OCI-LY3 (cell line): ENCODE results near the gene CELF4.

Source experiments
- H2AFZ ChIP-seq: fragments of 200-600, 300-600 bp; shearing (Covaris generic); 2 replicates; pipeline ENCODE4 v1.6.0; 2014; ENCODE audit warnings: antibody characterized with exemption, low read depth, low read length
- H3K27ac ChIP-seq: fragments of 200-600, 300-600 bp; sonication (generic); 2 replicates; pipeline ENCODE4 v1.5.1; 2014; ENCODE audit warnings: mild to moderate bottlenecking, low read length, moderate library complexity, mixed read lengths
- H3K27me3 ChIP-seq: fragments of 200-600, 300-600 bp; sonication (generic); 2 replicates; pipeline ENCODE4 v1.6.1; 2014; ENCODE audit warnings: low read depth, low read length, mixed read lengths
- H3K36me3 ChIP-seq: fragments of 200-600, 300-600 bp; sonication (generic); replicated peaks from 2 replicates; pipeline ENCODE3; 2014; ENCODE audit warnings: low read depth, low read length, mixed read lengths
- H3K4me1 ChIP-seq: fragments of 300-600, 200-600 bp; sonication (generic); 2 replicates; pipeline ENCODE4 v1.6.1; 2014; ENCODE audit warnings: low read length, mixed read lengths
- H3K4me2 ChIP-seq: fragments of 200-600, 300-600 bp; sonication (generic); 2 replicates; pipeline ENCODE4 v1.6.1; 2014; ENCODE audit warnings: low read length, mixed read lengths
- H3K4me3 ChIP-seq: fragments of 300-600, 200-600 bp; sonication (generic); 2 replicates; pipeline ENCODE4 v1.5.1; 2014; ENCODE audit warnings: antibody characterized with exemption, mild to moderate bottlenecking, low read length, moderate library complexity
- H3K79me2 ChIP-seq: fragments of 300-600, 200-600 bp; shearing (Covaris generic); 2 replicates; pipeline ENCODE4 v1.6.1; 2014; ENCODE audit warnings: mild to moderate bottlenecking, low read length, mixed read lengths
- H3K9ac ChIP-seq: fragments of 300-600, 200-600 bp; shearing (Covaris generic); 2 replicates; pipeline ENCODE4 v1.6.0; 2014; ENCODE audit warnings: mild to moderate bottlenecking, low read length, moderate library complexity
- H3K9me3 ChIP-seq: fragments of 200-600, 300-600 bp; shearing (Covaris generic); 2 replicates; pipeline ENCODE4 v1.6.1; 2014; ENCODE audit warnings: low read length, mixed read lengths; ENCODE audit not compliant: insufficient read depth
- H4K20me1 ChIP-seq: fragments of 200-600, 300-600 bp; sonication (generic); 2 replicates; pipeline ENCODE4 v1.6.1; 2016; ENCODE audit warnings: low read length, mixed read lengths; ENCODE audit not compliant: insufficient read depth
- EZH2phosphoT487 ChIP-seq: fragments of 200-600 bp; shearing (Covaris generic); IDR thresholded peaks from 2 replicates; pipeline ENCODE4 v1.6.1; 2018; ENCODE audit warnings: antibody characterized with exemption, mixed run types, low read depth
- TF ChIP-seq, protein P1 (sequence below): fragments of 200-600, 300-600 bp; sonication (generic); IDR thresholded peaks from 2 replicates; pipeline ENCODE4 v1.5.1; 2014; ENCODE audit warnings: antibody characterized with exemption, low read length, low read depth

Gene CELF4

DNA sequence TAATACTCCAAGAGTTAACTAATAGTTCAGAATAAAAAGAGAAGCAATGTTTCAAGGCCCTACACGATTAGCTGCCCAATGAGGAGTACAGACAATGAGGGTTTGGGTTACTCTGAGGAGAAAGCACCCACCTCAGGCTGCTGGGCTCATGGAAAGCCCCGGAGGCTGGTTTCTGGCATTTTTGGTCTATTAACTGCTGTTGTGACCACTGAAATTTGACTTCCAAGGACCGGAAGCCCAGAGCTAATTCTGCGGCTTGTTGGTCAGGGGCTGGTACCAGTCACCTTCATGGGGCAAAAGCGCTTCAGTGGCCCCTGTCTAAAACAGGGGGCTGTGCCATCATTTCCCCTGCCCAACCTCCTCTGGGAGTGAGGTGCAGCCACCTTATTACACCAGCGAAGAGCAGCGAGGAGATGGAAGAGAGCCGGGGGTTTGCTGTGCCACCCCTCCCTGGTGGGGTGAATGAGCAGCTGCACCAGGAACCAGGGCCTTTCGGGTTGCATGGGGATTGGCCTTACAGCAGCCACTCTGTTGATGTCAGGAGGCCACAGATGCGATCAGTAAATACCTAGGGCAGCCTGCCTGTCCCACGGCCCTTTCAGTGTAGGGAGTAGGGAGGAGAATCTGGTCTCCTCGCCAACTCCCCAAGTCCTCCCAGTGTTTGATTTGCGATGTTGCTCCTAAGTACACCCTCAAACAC lies 131.3 kb downstream of the CELF4 start:
- TF ChIP-seq EZH2phosphoT487: no peak
- TF ChIP-seq, protein P1, sequence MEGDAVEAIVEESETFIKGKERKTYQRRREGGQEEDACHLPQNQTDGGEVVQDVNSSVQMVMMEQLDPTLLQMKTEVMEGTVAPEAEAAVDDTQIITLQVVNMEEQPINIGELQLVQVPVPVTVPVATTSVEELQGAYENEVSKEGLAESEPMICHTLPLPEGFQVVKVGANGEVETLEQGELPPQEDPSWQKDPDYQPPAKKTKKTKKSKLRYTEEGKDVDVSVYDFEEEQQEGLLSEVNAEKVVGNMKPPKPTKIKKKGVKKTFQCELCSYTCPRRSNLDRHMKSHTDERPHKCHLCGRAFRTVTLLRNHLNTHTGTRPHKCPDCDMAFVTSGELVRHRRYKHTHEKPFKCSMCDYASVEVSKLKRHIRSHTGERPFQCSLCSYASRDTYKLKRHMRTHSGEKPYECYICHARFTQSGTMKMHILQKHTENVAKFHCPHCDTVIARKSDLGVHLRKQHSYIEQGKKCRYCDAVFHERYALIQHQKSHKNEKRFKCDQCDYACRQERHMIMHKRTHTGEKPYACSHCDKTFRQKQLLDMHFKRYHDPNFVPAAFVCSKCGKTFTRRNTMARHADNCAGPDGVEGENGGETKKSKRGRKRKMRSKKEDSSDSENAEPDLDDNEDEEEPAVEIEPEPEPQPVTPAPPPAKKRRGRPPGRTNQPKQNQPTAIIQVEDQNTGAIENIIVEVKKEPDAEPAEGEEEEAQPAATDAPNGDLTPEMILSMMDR: no peak
- Histone ChIP-seq H4K20me1 (no peaks in the 10 kb centered on the region), H3K4me3 (no peak overlapping the region), H3K4me2 (no peak overlapping the region), H3K27ac (no peak overlapping the region), H3K4me1 (peaks cover 10% of the 10 kb centered on the region; the same call in 1 of the 2 replicates), H3K27me3 (no peaks in the 10 kb centered on the region), H3K9me3 (no peaks in the 10 kb centered on the region), H3K79me2 (no peaks in the 10 kb centered on the region), H2AFZ (no peak overlapping the region), H3K9ac (no peak overlapping the region), H3K36me3 (no peaks in the 10 kb centered on the region)

DNA sequence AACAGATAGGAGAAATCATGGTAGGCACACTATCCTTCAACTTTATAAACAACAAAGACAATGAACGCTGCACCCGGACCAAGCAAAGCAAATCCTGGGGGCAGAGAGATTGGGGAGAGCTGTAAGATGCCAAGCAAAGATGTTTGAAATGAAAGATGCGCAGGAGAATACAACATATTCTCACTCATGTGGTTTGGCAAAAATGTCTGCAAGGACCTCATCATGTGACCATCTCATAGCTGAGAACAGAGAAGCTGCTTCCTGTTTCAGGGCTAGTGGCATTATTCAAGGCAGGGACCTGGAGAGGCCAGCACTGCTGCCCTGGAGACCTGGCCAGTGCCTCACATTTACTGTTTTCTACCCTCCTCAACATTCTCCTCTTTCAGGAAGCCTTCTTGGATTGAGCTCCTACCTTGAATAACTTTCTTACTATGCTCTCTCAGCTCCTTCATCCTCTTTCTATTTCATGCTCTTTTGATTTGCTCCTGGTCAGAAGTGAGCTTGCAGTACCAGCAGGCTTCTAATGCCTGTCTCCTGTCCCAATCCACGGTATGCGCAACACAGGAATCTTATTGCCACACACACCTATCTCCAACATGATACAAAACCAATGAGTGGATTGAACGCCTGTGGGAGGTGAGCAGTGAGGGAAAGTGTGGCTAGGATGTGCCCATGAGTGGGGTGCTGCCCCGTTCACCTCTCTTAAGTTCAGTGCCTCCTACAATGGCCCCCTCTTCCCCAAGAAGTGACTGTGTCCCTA lies 133.0 kb downstream of the CELF4 start:
- Histone ChIP-seq H3K36me3 (no peaks in the 10 kb centered on the region), H3K4me2 (no peak overlapping the region), H2AFZ (peak overlapping the region; percentile 31; the same call in 1 of the 2 replicates), H3K4me3 (no peak overlapping the region), H3K4me1 (peaks cover 19% of the 10 kb centered on the region), H3K9me3 (no peaks in the 10 kb centered on the region), H3K27me3 (no peaks in the 10 kb centered on the region), H3K27ac (no peak overlapping the region), H4K20me1 (no peaks in the 10 kb centered on the region), H3K79me2 (no peaks in the 10 kb centered on the region), H3K9ac (no peak overlapping the region)
- no peak for TF ChIP-seq EZH2phosphoT487
- TF ChIP-seq, protein P1: no peak

DNA sequence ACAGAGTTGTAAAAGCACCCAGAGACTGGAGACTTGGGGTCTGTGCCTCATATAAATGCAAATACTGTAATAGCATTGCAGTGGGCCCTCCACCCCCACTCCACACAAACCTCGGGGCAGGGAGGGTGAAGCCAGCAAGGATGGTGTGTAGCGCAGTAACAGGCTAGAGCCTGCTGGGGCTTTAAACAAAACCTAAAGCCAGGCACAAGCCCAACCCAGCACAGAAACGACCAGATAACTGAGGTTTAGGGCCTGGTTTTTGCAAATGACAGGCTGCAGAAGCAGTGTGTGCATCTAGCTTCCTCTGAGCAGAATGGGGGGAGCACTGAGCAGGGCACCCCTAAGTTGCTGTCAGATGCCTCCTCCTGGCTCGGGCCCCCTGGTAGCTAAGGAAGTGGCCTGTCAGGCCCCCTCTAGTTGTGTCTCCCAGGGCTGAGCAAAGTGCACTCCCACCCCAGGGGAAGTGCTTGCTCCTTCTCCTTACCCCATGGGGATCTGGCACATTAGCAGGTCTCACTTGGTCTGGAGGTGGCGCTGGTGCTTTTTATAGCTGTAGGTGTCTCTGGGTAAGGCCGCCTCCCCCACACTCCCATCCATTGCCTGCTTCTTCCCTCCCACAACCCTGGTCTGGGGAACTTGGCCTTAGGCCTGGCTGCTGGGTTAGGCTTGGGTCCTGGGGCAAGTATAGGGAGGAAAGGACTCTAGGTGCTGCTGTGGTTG lies 135.1 kb downstream of the CELF4 start:
- Histone ChIP-seq H3K79me2 (no peaks in the 10 kb centered on the region), H3K9ac (no peak overlapping the region), H4K20me1 (no peaks in the 10 kb centered on the region), H3K36me3 (no peaks in the 10 kb centered on the region), H3K9me3 (no peaks in the 10 kb centered on the region), H3K4me3 (no peak overlapping the region), H3K4me2 (no peak overlapping the region), H3K27ac (no peak overlapping the region), H2AFZ (no peak overlapping the region), H3K27me3 (no peaks in the 10 kb centered on the region), H3K4me1 (peaks cover 19% of the 10 kb centered on the region)
- TF ChIP-seq, protein P1: 0 out of 2 replicates have a peak, but pooled peaks have one; percentile 18
- TF ChIP-seq EZH2phosphoT487: no peak

DNA sequence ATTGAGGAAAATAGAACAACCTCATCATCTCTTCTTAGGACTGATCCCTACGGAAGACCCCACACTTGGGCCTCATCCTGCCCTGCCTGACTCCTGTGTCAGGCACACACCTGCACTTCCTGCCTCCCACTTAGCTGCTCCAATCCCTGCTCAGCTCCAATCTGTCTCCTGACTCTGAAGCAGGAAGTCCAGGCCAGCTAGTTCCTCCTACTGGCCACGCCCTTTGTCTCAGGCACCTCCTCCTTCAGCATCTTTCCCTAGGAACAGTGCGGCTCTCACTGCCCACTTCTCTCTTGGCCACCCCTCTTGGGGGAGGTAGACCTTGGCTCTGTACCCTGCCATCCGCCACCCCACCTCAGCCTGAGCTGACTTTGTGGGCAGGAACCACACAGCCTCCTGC lies 135.8 kb downstream of the CELF4 start:
- Histone ChIP-seq H3K27ac (no peak overlapping the region), H3K9me3 (no peaks in the 10 kb centered on the region), H3K4me1 (peaks cover 19% of the 10 kb centered on the region), H3K36me3 (no peaks in the 10 kb centered on the region), H3K4me2 (no peak overlapping the region), H3K9ac (no peak overlapping the region), H3K79me2 (no peaks in the 10 kb centered on the region), H2AFZ (peak overlapping the region; percentile 63), H4K20me1 (no peaks in the 10 kb centered on the region), H3K4me3 (no peak overlapping the region), H3K27me3 (no peaks in the 10 kb centered on the region)
- TF ChIP-seq, protein P1: no peak
- no peak for TF ChIP-seq EZH2phosphoT487
